GM23338 (cell line): ENCODE results near the gene NMNAT1.
A peak's percentile ranks its signal among the peaks of the same experiment; 100 is the strongest.

Experiments used
- CREB1 ChIP-seq: fragments of 250-450 bp; sonication (Bioruptor Pico); IDR thresholded peaks from 2 replicates; pipeline ENCODE4 v1.5.0; 2020; ENCODE audit warnings: low read depth, mild to moderate bottlenecking, moderate library complexity
- EZH2 ChIP-seq: fragments of 200-600 bp; sonication (generic); IDR thresholded peaks from one replicate; pipeline ENCODE4 v1.8.0; 2017; ENCODE audit warnings: antibody characterized with exemption, mild to moderate bottlenecking, low read depth; ENCODE audit not compliant: unreplicated experiment
- EZH2phosphoT487 ChIP-seq: fragments of 200-600 bp; sonication (generic); IDR thresholded peaks from one replicate; pipeline ENCODE4 v1.8.1; 2018; ENCODE audit warnings: antibody characterized with exemption; ENCODE audit not compliant: unreplicated experiment
- JUNB ChIP-seq: IDR thresholded peaks from one replicate; pipeline ENCODE4 v1.6.1; 2016; ENCODE audit warnings: antibody characterized with exemption; ENCODE audit not compliant: unreplicated experiment
- POLR2AphosphoS5 ChIP-seq: IDR thresholded peaks from 2 replicates; pipeline ENCODE4 v1.6.1; 2016; ENCODE audit warnings: antibody characterized with exemption, low read depth
- STAT1 ChIP-seq: IDR thresholded peaks from one replicate; pipeline ENCODE4 v1.6.1; 2016; ENCODE audit warnings: antibody characterized with exemption; ENCODE audit not compliant: unreplicated experiment
- ZNF331 ChIP-seq: fragments of 250-450 bp; sonication (Bioruptor Pico); IDR thresholded peaks from 2 replicates; pipeline ENCODE4 v1.5.0; 2020; ENCODE audit warnings: low read depth, mild to moderate bottlenecking, moderate library complexity
- TF ChIP-seq, protein P1 (sequence below), 2 experiments: fragments of 200-600 bp in 1 of 2; sonication (generic) in 1 of 2; conservative IDR thresholded peaks; 2 replicates each; pipeline versions ENCODE4 v1.5.1 to v1.6.1; 2016 to 2017; ENCODE audit warnings: antibody characterized with exemption in 2 of 2, low read depth in 2 of 2, mild to moderate bottlenecking in 2 of 2, moderate library complexity in 1 of 2
- TF ChIP-seq, protein P2 (sequence below): IDR thresholded peaks from one replicate; pipeline ENCODE4 v1.6.1; 2018; ENCODE audit warnings: antibody characterized with exemption; ENCODE audit not compliant: unreplicated experiment

DNA sequence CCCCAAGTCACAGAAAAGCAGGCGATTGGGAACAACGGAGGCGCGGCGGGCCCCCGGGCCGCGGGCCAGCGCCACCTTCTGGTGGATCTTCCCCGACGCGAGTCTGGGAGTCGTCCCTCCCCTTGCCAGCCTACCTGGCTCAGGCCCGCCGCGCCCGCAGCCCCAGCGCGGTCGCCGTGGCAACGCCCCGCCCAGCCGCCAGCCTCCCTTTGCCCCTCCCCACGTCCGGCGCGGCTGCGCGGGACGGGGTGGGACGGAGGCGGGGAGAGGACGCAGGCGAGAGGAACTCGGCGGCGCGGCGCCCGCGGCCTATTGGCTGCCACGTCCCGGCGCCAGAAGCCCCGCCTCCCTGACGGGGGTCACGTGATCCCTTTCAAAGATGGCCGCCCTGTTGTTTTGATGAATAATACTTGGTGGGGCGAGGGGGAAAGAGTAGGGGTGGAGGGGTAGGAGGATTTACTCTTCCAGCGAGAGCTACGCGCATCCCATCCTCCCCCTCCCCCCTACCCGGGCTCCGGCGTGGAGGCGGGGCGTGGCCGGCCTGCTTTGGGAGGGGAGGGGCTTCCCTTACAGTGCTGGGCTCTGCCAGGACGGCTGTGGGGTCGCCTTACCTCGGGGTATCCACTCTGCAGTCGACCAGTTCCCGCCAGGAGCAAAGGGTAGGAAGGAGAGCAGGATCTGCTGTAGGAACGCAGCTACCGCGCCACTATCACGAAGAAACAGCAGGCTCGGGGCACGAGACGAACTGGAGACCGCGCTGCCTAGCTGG is 89.5 kb downstream of the NMNAT1 start, which contains the start of gene UBE4B:
- TF ChIP-seq, protein P1, sequence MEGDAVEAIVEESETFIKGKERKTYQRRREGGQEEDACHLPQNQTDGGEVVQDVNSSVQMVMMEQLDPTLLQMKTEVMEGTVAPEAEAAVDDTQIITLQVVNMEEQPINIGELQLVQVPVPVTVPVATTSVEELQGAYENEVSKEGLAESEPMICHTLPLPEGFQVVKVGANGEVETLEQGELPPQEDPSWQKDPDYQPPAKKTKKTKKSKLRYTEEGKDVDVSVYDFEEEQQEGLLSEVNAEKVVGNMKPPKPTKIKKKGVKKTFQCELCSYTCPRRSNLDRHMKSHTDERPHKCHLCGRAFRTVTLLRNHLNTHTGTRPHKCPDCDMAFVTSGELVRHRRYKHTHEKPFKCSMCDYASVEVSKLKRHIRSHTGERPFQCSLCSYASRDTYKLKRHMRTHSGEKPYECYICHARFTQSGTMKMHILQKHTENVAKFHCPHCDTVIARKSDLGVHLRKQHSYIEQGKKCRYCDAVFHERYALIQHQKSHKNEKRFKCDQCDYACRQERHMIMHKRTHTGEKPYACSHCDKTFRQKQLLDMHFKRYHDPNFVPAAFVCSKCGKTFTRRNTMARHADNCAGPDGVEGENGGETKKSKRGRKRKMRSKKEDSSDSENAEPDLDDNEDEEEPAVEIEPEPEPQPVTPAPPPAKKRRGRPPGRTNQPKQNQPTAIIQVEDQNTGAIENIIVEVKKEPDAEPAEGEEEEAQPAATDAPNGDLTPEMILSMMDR (conservative IDR thresholded peaks at IDR 0.05; ENCODE audit: low read depth in 2 of 2) = peak; percentile 61 to 88
- TF ChIP-seq EZH2 = no peak
- no peak for TF ChIP-seq JUNB
- TF ChIP-seq, protein P2, sequence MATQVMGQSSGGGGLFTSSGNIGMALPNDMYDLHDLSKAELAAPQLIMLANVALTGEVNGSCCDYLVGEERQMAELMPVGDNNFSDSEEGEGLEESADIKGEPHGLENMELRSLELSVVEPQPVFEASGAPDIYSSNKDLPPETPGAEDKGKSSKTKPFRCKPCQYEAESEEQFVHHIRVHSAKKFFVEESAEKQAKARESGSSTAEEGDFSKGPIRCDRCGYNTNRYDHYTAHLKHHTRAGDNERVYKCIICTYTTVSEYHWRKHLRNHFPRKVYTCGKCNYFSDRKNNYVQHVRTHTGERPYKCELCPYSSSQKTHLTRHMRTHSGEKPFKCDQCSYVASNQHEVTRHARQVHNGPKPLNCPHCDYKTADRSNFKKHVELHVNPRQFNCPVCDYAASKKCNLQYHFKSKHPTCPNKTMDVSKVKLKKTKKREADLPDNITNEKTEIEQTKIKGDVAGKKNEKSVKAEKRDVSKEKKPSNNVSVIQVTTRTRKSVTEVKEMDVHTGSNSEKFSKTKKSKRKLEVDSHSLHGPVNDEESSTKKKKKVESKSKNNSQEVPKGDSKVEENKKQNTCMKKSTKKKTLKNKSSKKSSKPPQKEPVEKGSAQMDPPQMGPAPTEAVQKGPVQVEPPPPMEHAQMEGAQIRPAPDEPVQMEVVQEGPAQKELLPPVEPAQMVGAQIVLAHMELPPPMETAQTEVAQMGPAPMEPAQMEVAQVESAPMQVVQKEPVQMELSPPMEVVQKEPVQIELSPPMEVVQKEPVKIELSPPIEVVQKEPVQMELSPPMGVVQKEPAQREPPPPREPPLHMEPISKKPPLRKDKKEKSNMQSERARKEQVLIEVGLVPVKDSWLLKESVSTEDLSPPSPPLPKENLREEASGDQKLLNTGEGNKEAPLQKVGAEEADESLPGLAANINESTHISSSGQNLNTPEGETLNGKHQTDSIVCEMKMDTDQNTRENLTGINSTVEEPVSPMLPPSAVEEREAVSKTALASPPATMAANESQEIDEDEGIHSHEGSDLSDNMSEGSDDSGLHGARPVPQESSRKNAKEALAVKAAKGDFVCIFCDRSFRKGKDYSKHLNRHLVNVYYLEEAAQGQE = no peak
- TF ChIP-seq POLR2AphosphoS5 = peak; percentile 88
- 0 out of 2 replicates have a peak, but pooled peaks have one; percentile 45 for TF ChIP-seq CREB1
- no peak for TF ChIP-seq EZH2phosphoT487
- TF ChIP-seq ZNF331 (CRISPR knock-in tag) = peak; percentile 87
- TF ChIP-seq STAT1 = no peak
